ENCODE results near the gene OTULIN.

The OTULIN gene

GRCh38 chr5:14743601-14744295 lies 79.2 kb downstream of the OTULIN start:
- no peak overlapping the region for H3K27ac ChIP-seq
- TF ChIP-seq, protein P1, sequence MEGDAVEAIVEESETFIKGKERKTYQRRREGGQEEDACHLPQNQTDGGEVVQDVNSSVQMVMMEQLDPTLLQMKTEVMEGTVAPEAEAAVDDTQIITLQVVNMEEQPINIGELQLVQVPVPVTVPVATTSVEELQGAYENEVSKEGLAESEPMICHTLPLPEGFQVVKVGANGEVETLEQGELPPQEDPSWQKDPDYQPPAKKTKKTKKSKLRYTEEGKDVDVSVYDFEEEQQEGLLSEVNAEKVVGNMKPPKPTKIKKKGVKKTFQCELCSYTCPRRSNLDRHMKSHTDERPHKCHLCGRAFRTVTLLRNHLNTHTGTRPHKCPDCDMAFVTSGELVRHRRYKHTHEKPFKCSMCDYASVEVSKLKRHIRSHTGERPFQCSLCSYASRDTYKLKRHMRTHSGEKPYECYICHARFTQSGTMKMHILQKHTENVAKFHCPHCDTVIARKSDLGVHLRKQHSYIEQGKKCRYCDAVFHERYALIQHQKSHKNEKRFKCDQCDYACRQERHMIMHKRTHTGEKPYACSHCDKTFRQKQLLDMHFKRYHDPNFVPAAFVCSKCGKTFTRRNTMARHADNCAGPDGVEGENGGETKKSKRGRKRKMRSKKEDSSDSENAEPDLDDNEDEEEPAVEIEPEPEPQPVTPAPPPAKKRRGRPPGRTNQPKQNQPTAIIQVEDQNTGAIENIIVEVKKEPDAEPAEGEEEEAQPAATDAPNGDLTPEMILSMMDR (IDR thresholded peaks at IDR 0.05), result no peak
- DNase-seq (ENCODE audit: low spot score), result no peak
- no peak overlapping the region for H3K4me3 ChIP-seq

GRCh38 chr5:14744296-14745187 lies 80.0 kb downstream of the OTULIN start:
- Histone ChIP-seq H3K27ac (no peak overlapping the region), H3K4me3 (no peak overlapping the region)
- no peak for DNase-seq (ENCODE audit: low spot score)
- TF ChIP-seq, protein P1 (IDR thresholded peaks at IDR 0.05), result no peak

- DNase-seq (ENCODE audit: low spot score), result no peak
- Histone ChIP-seq H3K27ac (no peak overlapping the region), H3K4me3 (no peak overlapping the region)
- TF ChIP-seq, protein P1 (IDR thresholded peaks at IDR 0.05), result no peak
These were observed 80.7 kb downstream of the OTULIN start for GRCh38 chr5:14745188-14745563.

- no peak overlapping the region for H3K4me3 ChIP-seq
- TF ChIP-seq, protein P1 (IDR thresholded peaks at IDR 0.05), result no peak
- no peak for DNase-seq (ENCODE audit: low spot score)
- no peak overlapping the region for H3K27ac ChIP-seq
These were observed 81.2 kb downstream of the OTULIN start for GRCh38 chr5:14745753-14746152.

GRCh38 chr5:14748180-14748900 lies 83.8 kb downstream of the OTULIN start:
- Histone ChIP-seq H3K4me3 (no peak overlapping the region), H3K27ac (peak overlapping the region in 1 of 2 donors; percentile 25)
- DNase-seq (ENCODE audit: low spot score), result no peak
- TF ChIP-seq, protein P1 (IDR thresholded peaks at IDR 0.05), result no peak

Data from coronary artery (tissue), 2 donors.